GM12891 (cell line): ENCODE data around the gene NSMCE3.

ENCODE experiments used
- DNase-seq: peaks from one replicate; pipeline ENCODE4 v3.0.0; 2011; ENCODE audit warnings: low spot score; ENCODE audit not compliant: insufficient read length
- FAIRE-seq: peaks from 2 replicates; lab custom pipeline; 2011; peaks lifted over from hg19 to GRCh38; lab: Jason Lieb, UNC
- PAX5 ChIP-seq: IDR thresholded peaks from 2 replicates; pipeline ENCODE4 v1.6.1; 2011; ENCODE audit warnings: low read length, moderate library complexity, mild to moderate bottlenecking; ENCODE audit not compliant: insufficient read depth, severe bottlenecking
- POLR2A ChIP-seq: IDR thresholded peaks from 2 replicates; pipeline ENCODE4 v1.6.1; 2011; ENCODE audit warnings: low read depth, low read length, control low read depth
- POLR2AphosphoS5 ChIP-seq: IDR thresholded peaks from 2 replicates; pipeline ENCODE4 v1.6.1; 2011; ENCODE audit warnings: low read depth, low read length, control low read depth
- POU2F2 ChIP-seq: IDR thresholded peaks from 2 replicates; pipeline ENCODE4 v1.6.1; 2011; ENCODE audit warnings: low read depth, mild to moderate bottlenecking, control low read depth, low read length, moderate library complexity
- SPI1 ChIP-seq: IDR thresholded peaks from 2 replicates; pipeline ENCODE4 v1.6.1; 2011; ENCODE audit warnings: low read depth, low read length, control low read depth
- TAF1 ChIP-seq: IDR thresholded peaks from 2 replicates; pipeline ENCODE4 v1.6.1; 2011; ENCODE audit warnings: low read depth, low read length, control low read depth

The NSMCE3 gene

DNA sequence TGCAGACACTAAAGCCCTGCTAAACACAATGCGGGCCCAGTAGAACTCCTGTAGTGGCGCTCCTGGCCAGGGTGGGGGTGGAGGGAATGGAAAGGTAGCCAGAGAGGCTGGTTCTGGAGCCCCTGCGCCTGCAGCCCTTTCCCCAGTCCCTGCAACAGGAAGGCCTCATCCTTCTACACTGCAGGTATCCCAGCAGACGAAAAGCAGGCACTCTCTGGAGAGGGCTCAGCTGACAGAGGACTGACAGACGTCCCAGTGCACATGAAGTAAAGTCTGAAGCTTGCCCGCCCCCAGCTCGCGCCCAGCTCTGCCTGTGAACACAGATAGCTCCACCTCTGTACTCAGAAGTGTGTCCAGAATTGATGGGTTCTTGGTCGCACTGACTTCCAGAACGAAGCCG is 46.0 kb downstream of the NSMCE3 start:
- TF ChIP-seq POU2F2 (no peak), PAX5 (no peak)
- no peak for DNase-seq
- FAIRE-seq, result no peak

GRCh38 chr15:29222129-29222853 is 47.3 kb downstream of the NSMCE3 start:
- TF ChIP-seq POLR2AphosphoS5 (no peak), TAF1 (no peak), PAX5 (no peak), SPI1 (no peak), POLR2A (no peak)
- DNase-seq, result no peak
- FAIRE-seq, result no peak

DNA sequence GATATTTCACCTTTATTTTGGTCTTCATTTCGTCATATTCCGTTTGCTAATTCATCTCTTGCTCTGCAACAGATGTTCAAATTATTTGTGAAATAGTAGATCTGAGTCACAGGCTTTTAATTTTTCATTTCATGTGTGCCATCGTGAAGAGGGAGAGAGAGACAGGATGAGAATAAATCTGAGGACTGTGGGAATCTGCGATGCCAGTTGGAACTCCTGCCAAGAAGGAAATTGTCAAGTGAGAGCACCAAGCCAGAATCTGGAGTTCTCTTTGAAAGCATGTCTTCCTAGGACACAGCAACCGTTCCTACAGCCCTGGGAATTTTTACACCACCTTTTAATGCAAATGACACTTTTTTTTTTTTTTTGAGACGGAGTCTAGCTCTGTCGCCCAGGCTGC is 48.8 kb downstream of the NSMCE3 start:
- no peak for FAIRE-seq

DNA sequence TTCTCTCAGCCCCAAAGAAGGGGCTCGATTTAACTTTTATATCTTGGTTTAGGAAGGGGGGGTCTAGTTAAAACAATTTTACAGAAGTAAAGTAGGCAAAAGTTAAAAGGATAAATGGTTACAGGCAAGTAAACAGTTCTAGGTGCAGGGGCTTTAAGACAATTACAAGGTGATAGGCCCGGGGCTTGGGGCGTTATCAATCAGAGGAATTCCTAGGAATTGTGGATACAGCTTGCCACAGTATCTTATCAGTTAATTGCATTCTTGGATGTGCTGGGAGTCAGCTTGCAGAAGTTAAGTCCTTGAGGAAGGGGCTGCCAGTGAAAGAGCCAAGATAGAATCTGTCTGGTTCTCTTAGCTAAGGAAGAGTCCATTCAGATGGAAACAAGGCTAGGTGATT is 52.7 kb downstream of the NSMCE3 start:
- DNase-seq (no peak), FAIRE-seq (no peak)
- no peak for TF ChIP-seq SPI1
- TF ChIP-seq POLR2AphosphoS5, result no peak
- TF ChIP-seq POU2F2, result no peak
- no peak for TF ChIP-seq POLR2A
- TF ChIP-seq PAX5, result no peak
- TF ChIP-seq TAF1, result no peak

More for the DNA sequence above, 48.8 kb downstream of the NSMCE3 start:
- TF ChIP-seq POLR2A, result no peak
- DNase-seq, result no peak
